Colonic mucosa (tissue), 4 donors: Measurements from ENCODE around the gene OLFML2A. TPM values are rescaled to one million over a fixed set of nuclear protein-coding genes. Genes with fewer than 3 reads are reported as not detected.

Experiments
- DNase-seq: peaks from one replicate; pipeline ENCODE4 v3.0.0-alpha.2; 2020
- H3K27ac ChIP-seq: fragments of 200-600 bp; one replicate; pipeline ENCODE4 v1.8.0; 2021
- H3K27me3 ChIP-seq: fragments of 200-600 bp; one replicate; pipeline ENCODE4 v1.8.0; 2021
- H3K36me3 ChIP-seq: fragments of 200-600 bp; one replicate; pipeline ENCODE4 v1.8.0; 2021
- H3K4me1 ChIP-seq: fragments of 200-600 bp; one replicate; pipeline ENCODE4 v1.8.0; 2021; ENCODE audit warnings: mild to moderate bottlenecking
- H3K4me3 ChIP-seq: fragments of 200-600 bp; one replicate; pipeline ENCODE4 v1.8.0; 2021
- H3K9ac ChIP-seq, 2 donors: one replicate each; pipeline ENCODE4 v1.7.0; 2013; ENCODE audit warnings: control low read depth in 2 of 2, low read depth in 2 of 2, low read length in 2 of 2
- H3K9me3 ChIP-seq: fragments of 200-600 bp; one replicate; pipeline ENCODE4 v1.8.0; 2021
- CTCF ChIP-seq: fragments of 200-600 bp; IDR thresholded peaks from one replicate; pipeline ENCODE4 v1.8.0; 2022; ENCODE audit warnings: antibody characterized with exemption, mild to moderate bottlenecking
- intact Hi-C: fragments of 100-400 bp; cut with DNase I; formaldehyde crosslinking; loops from one replicate; pipeline ENCODE4 v1.14.1; 2022
- total RNA-seq, 2 donors: library from RNA; stranded (reverse); fragmentation: NEBNext Ultra II Directional in 1 of 2; extraction: Animal tissue kit (Norgen Biotek cat#: 25700) in 1 of 2; gene quantifications; one replicate each; pipeline ENCODE4 v1.2.1, GENCODE V29; 2021
- donor health status: healthy.
- donor health status: DM: no; HTN: no; CAD: no.
- donor health status: DM: no; HTN: no; CAD: no.

The OLFML2A gene
- total RNA-seq, 2 donors from 2014 or later = 2.9 to 12.1 TPM

GRCh38 chr9:124760719-124761118, 16.2 kb upstream of the OLFML2A start:
- intact Hi-C loops = no loop called here
- H3K27ac ChIP-seq = no peak overlapping the region
- H3K9me3 ChIP-seq = no peaks in the 10 kb centered on the region
- TF ChIP-seq CTCF = no peak
- H3K9ac ChIP-seq = no peak overlapping the region
- H3K27me3 ChIP-seq = no peaks in the 10 kb centered on the region
- H3K4me3 ChIP-seq = no peak overlapping the region
- no peaks in the 10 kb centered on the region for H3K36me3 ChIP-seq
- H3K4me1 ChIP-seq = no peaks in the 10 kb centered on the region
- DNase-seq = no peak

- no peaks in the 10 kb centered on the region for H3K36me3 ChIP-seq
- H3K27ac ChIP-seq = no peak overlapping the region
- H3K4me1 ChIP-seq = no peaks in the 10 kb centered on the region
- no peaks in the 10 kb centered on the region for H3K27me3 ChIP-seq
- intact Hi-C loops = no loop called here
- no peak overlapping the region for H3K4me3 ChIP-seq
- DNase-seq = no peak
- H3K9ac ChIP-seq = no peak overlapping the region
- no peak for TF ChIP-seq CTCF
- no peaks in the 10 kb centered on the region for H3K9me3 ChIP-seq
Observed at GRCh38 chr9:124761196-124761595, 15.7 kb upstream of the OLFML2A start.

- Histone ChIP-seq H3K9ac (no peak overlapping the region), H3K9me3 (no peaks in the 10 kb centered on the region), H3K27ac (no peak overlapping the region), H3K4me1 (no peaks in the 10 kb centered on the region), H3K27me3 (no peaks in the 10 kb centered on the region), H3K4me3 (no peak overlapping the region), H3K36me3 (no peaks in the 10 kb centered on the region)
- TF ChIP-seq CTCF = no peak
- intact Hi-C loops = no loop called here
- no peak for DNase-seq
Observed at GRCh38 chr9:124761710-124762109, 15.2 kb upstream of the OLFML2A start.

GRCh38 chr9:124762633-124763032, 14.3 kb upstream of the OLFML2A start:
- no peak for DNase-seq
- TF ChIP-seq CTCF = no peak
- Histone ChIP-seq H3K9me3 (no peaks in the 10 kb centered on the region), H3K27ac (no peak overlapping the region), H3K4me3 (no peak overlapping the region), H3K36me3 (no peaks in the 10 kb centered on the region), H3K27me3 (no peaks in the 10 kb centered on the region), H3K4me1 (no peaks in the 10 kb centered on the region), H3K9ac (no peak overlapping the region)
- intact Hi-C loops = no loop called here

- TF ChIP-seq CTCF = no peak
- Histone ChIP-seq H3K4me3 (no peak overlapping the region), H3K27me3 (no peaks in the 10 kb centered on the region), H3K4me1 (no peaks in the 10 kb centered on the region), H3K9me3 (no peaks in the 10 kb centered on the region), H3K36me3 (no peaks in the 10 kb centered on the region), H3K9ac (no peak overlapping the region), H3K27ac (no peak overlapping the region)
- DNase-seq = no peak
- intact Hi-C loops = loop anchor here (5.0 kb wide), 1 partner anchor 53 kb away; no protein-coding TSS in a partner anchor
Observed at GRCh38 chr9:124764774-124765438, 12.0 kb upstream of the OLFML2A start.
